ENCODE data around the gene FICD.
"Not testable (repeated sequence)": the region's sequence is repeated elsewhere in the genome, so short reads cannot be mapped to it uniquely, and the experiment has no call there.

FICD gene

GRCh38 chr12:108477881-108478259 lies 37.2 kb upstream of the FICD start:
- TF ChIP-seq CTCF (conservative IDR thresholded peaks at IDR 0.05), result no peak
- no peak for TF ChIP-seq ZFX (IDR thresholded peaks at IDR 0.05)
- H3K27ac ChIP-seq, result no peak overlapping the region

GRCh38 chr12:108478611-108479206 lies 36.4 kb upstream of the FICD start:
- H3K27ac ChIP-seq, result no peak overlapping the region
- TF ChIP-seq CTCF (conservative IDR thresholded peaks at IDR 0.05), result no peak
- TF ChIP-seq ZFX (IDR thresholded peaks at IDR 0.05), result no peak

GRCh38 chr12:108479364-108480070 lies 35.6 kb upstream of the FICD start:
- H3K27ac ChIP-seq, result no peak overlapping the region
- no peak for TF ChIP-seq CTCF (conservative IDR thresholded peaks at IDR 0.05)
- TF ChIP-seq ZFX (IDR thresholded peaks at IDR 0.05), result no peak

GRCh38 chr12:108482717-108483212 lies 32.3 kb upstream of the FICD start:
- H3K27ac ChIP-seq, result no peak overlapping the region
- TF ChIP-seq ZFX (IDR thresholded peaks at IDR 0.05) (no peak), CTCF (conservative IDR thresholded peaks at IDR 0.05) (no peak)

GRCh38 chr12:108483213-108484059 lies 31.6 kb upstream of the FICD start:
- H3K27ac ChIP-seq, result no peak overlapping the region
- TF ChIP-seq ZFX (IDR thresholded peaks at IDR 0.05) (no peak), CTCF (conservative IDR thresholded peaks at IDR 0.05) (no peak)

- TF ChIP-seq ZFX (IDR thresholded peaks at IDR 0.05) (no peak), CTCF (conservative IDR thresholded peaks at IDR 0.05) (no peak)
- no peak overlapping the region for H3K27ac ChIP-seq
Measured at GRCh38 chr12:108484431-108484830, 30.6 kb upstream of the FICD start.

- no peak overlapping the region for H3K27ac ChIP-seq
- TF ChIP-seq ZFX (IDR thresholded peaks at IDR 0.05), result no peak
- no peak for TF ChIP-seq CTCF (conservative IDR thresholded peaks at IDR 0.05)
Measured at GRCh38 chr12:108484845-108485244, 30.2 kb upstream of the FICD start.

GRCh38 chr12:108485371-108485770 lies 29.7 kb upstream of the FICD start:
- not testable (repeated sequence) for H3K27ac ChIP-seq

- not testable (repeated sequence) for H3K27ac ChIP-seq
Measured at GRCh38 chr12:108487029-108487428, 28.0 kb upstream of the FICD start.

Measured in C4-2B (cell line).